Neural cell (in vitro differentiated cells): ENCODE results near the gene FSTL5. TPM values are rescaled to one million over a fixed set of nuclear protein-coding genes. Genes with fewer than 3 reads are reported as not detected.

Experiments
- H2AFZ ChIP-seq: fragments of 200-600, 300-800 bp; sonication (generic), shearing (Covaris generic); 2 replicates; pipeline ENCODE4 v1.6.0; 2014; ENCODE audit warnings: low read depth, mild to moderate bottlenecking, antibody characterized with exemption, low read length, moderate library complexity
- H3F3A ChIP-seq: fragments of 200-600 bp; shearing (Covaris generic); 2 replicates; pipeline ENCODE4 v1.6.1; 2016; ENCODE audit warnings: mild to moderate bottlenecking, moderate library complexity, mixed read lengths, antibody characterized with exemption, low read length; ENCODE audit not compliant: insufficient read depth, poor library complexity, severe bottlenecking
- H3K27ac ChIP-seq: fragments of 200-600, 300-800 bp; sonication (generic), shearing (Covaris generic); 2 replicates; pipeline ENCODE4 v1.5.1; 2014; ENCODE audit warnings: mild to moderate bottlenecking, low read length, moderate library complexity
- H3K27me3 ChIP-seq: fragments of 300-800, 200-600 bp; sonication (generic), shearing (Covaris generic); 2 replicates; pipeline ENCODE4 v1.6.0; 2014; ENCODE audit warnings: mild to moderate bottlenecking, low read depth, low read length, moderate library complexity; ENCODE audit not compliant: insufficient read depth
- H3K36me3 ChIP-seq: fragments of 300-800, 200-600 bp; sonication (generic), shearing (Covaris generic); 2 replicates; pipeline ENCODE4 v1.5.1; 2014; ENCODE audit warnings: mild to moderate bottlenecking, antibody characterized with exemption, low read length, moderate library complexity; ENCODE audit not compliant: insufficient read depth
- H3K4me2 ChIP-seq: fragments of 300-800, 200-600 bp; sonication (generic), shearing (Covaris generic); 2 replicates; pipeline ENCODE4 v1.6.0; 2014; ENCODE audit warnings: mild to moderate bottlenecking, low read length
- H3K4me3 ChIP-seq: fragments of 300-800, 200-600 bp; sonication (generic), shearing (Covaris generic); 2 replicates; pipeline ENCODE4 v1.5.1; 2014; ENCODE audit warnings: mild to moderate bottlenecking, low read length, moderate library complexity
- H3K79me2 ChIP-seq: fragments of 200-600 bp; shearing (Covaris generic); replicated peaks from 2 replicates; pipeline ENCODE4 v1.6.0; 2014; ENCODE audit warnings: mild to moderate bottlenecking, low read length, moderate library complexity; ENCODE audit not compliant: insufficient read depth
- H3K9ac ChIP-seq: fragments of 300-800, 200-600 bp; sonication (generic), shearing (Covaris generic); 2 replicates; pipeline ENCODE4 v1.6.1; 2016; ENCODE audit warnings: mild to moderate bottlenecking, low read length, mixed read lengths
- H3K9me2 ChIP-seq: fragments of 200-600 bp; shearing (Covaris generic); 2 replicates; pipeline ENCODE4 v1.6.1; 2016; ENCODE audit warnings: mild to moderate bottlenecking, low read length, mixed read lengths; ENCODE audit not compliant: insufficient read depth
- H3K9me3 ChIP-seq: fragments of 200-600, 300-800 bp; sonication (generic), shearing (Covaris generic); 2 replicates; pipeline ENCODE4 v1.6.1; 2016; ENCODE audit warnings: mild to moderate bottlenecking, mixed run types, low read length, moderate library complexity, mixed read lengths
- H4K20me1 ChIP-seq: fragments of 200-600 bp; shearing (Covaris generic); 2 replicates; pipeline ENCODE4 v1.6.1; 2016; ENCODE audit warnings: mild to moderate bottlenecking, mixed run types; ENCODE audit not compliant: insufficient read depth
- CTCF ChIP-seq: fragments of 450-650 bp; IDR thresholded peaks from 2 replicates; pipeline ENCODE4 v1.5.1; 2014; ENCODE audit warnings: antibody characterized with exemption, mild to moderate bottlenecking, moderate library complexity; ENCODE audit not compliant: poor library complexity, severe bottlenecking
- EP300 ChIP-seq: fragments of 450-650 bp; conservative IDR thresholded peaks from 2 replicates; pipeline ENCODE4 v1.6.1; 2014; ENCODE audit warnings: antibody characterized with exemption, mild to moderate bottlenecking, moderate library complexity; ENCODE audit not compliant: poor library complexity, severe bottlenecking
- EZH2 ChIP-seq: fragments of 200-600, 300-800 bp; shearing (Covaris generic), sonication (generic); IDR thresholded peaks from 2 replicates; pipeline ENCODE4 v1.6.1; 2014; ENCODE audit warnings: antibody characterized with exemption, low read length, borderline replicate concordance, mild to moderate bottlenecking; ENCODE audit not compliant: insufficient read depth, poor library complexity, severe bottlenecking
- MXI1 ChIP-seq: fragments of 450-650 bp; conservative IDR thresholded peaks from 2 replicates; pipeline ENCODE4 v1.6.1; 2014; ENCODE audit warnings: antibody characterized with exemption, mild to moderate bottlenecking; ENCODE audit not compliant: poor library complexity, severe bottlenecking
- POLR2AphosphoS5 ChIP-seq: IDR thresholded peaks from 2 replicates; pipeline ENCODE4 v1.6.1; 2012
- RAD21 ChIP-seq: fragments of 450-650 bp; conservative IDR thresholded peaks from 2 replicates; pipeline ENCODE4 v1.6.1; 2014; ENCODE audit warnings: antibody characterized with exemption, mild to moderate bottlenecking, moderate library complexity
- REST ChIP-seq: IDR thresholded peaks from 2 replicates; pipeline ENCODE4 v1.6.1; 2012; ENCODE audit warnings: borderline replicate concordance
- SMC3 ChIP-seq: fragments of 450-650 bp; conservative IDR thresholded peaks from 2 replicates; pipeline ENCODE4 v1.6.1; 2014; ENCODE audit warnings: antibody characterized with exemption, mild to moderate bottlenecking, moderate library complexity; ENCODE audit not compliant: poor library complexity
- TAF1 ChIP-seq: IDR thresholded peaks from 2 replicates; pipeline ENCODE4 v1.6.1; 2012; ENCODE audit warnings: low read depth
- polyA plus RNA-seq: library from polyadenylated mRNA; depleted of rRNA; stranded (reverse); fragments of >200 nt; gene quantifications from 2 replicates; pipeline ENCODE4 v1.2.3, GENCODE V29; 2014

Gene FSTL5
- polyA plus RNA-seq, 1 donor from 2014 or later: 6.8 TPM

GRCh38 chr4:161540265-161540664, 623.5 kb downstream of the FSTL5 start:
- no peak overlapping the region for H3K4me2 ChIP-seq
- no peaks in the 10 kb centered on the region for H4K20me1 ChIP-seq
- TF ChIP-seq REST (no peak), RAD21 (no peak), TAF1 (no peak), SMC3 (no peak), POLR2AphosphoS5 (no peak), CTCF (no peak), MXI1 (no peak), EZH2 (no peak), EP300 (no peak)
- no peak overlapping the region for H3K27ac ChIP-seq
- H2AFZ ChIP-seq: no peak overlapping the region
- H3F3A ChIP-seq: no peaks in the 10 kb centered on the region
- no peak overlapping the region for H3K4me3 ChIP-seq
- no peaks in the 10 kb centered on the region for H3K79me2 ChIP-seq
- H3K9ac ChIP-seq: no peak overlapping the region
- H3K9me3 ChIP-seq: no peaks in the 10 kb centered on the region
- no peaks in the 10 kb centered on the region for H3K27me3 ChIP-seq
- no peaks in the 10 kb centered on the region for H3K9me2 ChIP-seq
- no peaks in the 10 kb centered on the region for H3K36me3 ChIP-seq

GRCh38 chr4:161538941-161539340, 624.9 kb downstream of the FSTL5 start:
- H3K9me3 ChIP-seq: no peaks in the 10 kb centered on the region
- no peak overlapping the region for H3K4me2 ChIP-seq
- no peaks in the 10 kb centered on the region for H3F3A ChIP-seq
- H3K27me3 ChIP-seq: no peaks in the 10 kb centered on the region
- no peaks in the 10 kb centered on the region for H3K9me2 ChIP-seq
- no peak overlapping the region for H3K9ac ChIP-seq
- no peak overlapping the region for H3K27ac ChIP-seq
- TF ChIP-seq RAD21 (no peak), TAF1 (no peak), POLR2AphosphoS5 (no peak), REST (no peak), CTCF (no peak), MXI1 (no peak), EP300 (no peak), EZH2 (no peak), SMC3 (no peak)
- no peaks in the 10 kb centered on the region for H4K20me1 ChIP-seq
- no peaks in the 10 kb centered on the region for H3K36me3 ChIP-seq
- H3K4me3 ChIP-seq: no peak overlapping the region
- H3K79me2 ChIP-seq: no peaks in the 10 kb centered on the region
- H2AFZ ChIP-seq: no peak overlapping the region
